Stimulated activated CD4-positive, alpha-beta T cell treated with anti-CD3 and anti-CD28 coated beads, Interleukin-2, amount 100 ng/mL, for 48 hours (primary cell): ENCODE data around the gene CCL20.
"Not testable (repeated sequence)": the region's sequence is repeated elsewhere in the genome, so short reads cannot be mapped to it uniquely, and the experiment has no call there.

Source experiments
- DNase-seq, 2 donors: peaks; one replicate each; pipeline ENCODE4 v3.0.0-alpha.2; 2020

CCL20 gene, protein sequence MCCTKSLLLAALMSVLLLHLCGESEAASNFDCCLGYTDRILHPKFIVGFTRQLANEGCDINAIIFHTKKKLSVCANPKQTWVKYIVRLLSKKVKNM

DNA sequence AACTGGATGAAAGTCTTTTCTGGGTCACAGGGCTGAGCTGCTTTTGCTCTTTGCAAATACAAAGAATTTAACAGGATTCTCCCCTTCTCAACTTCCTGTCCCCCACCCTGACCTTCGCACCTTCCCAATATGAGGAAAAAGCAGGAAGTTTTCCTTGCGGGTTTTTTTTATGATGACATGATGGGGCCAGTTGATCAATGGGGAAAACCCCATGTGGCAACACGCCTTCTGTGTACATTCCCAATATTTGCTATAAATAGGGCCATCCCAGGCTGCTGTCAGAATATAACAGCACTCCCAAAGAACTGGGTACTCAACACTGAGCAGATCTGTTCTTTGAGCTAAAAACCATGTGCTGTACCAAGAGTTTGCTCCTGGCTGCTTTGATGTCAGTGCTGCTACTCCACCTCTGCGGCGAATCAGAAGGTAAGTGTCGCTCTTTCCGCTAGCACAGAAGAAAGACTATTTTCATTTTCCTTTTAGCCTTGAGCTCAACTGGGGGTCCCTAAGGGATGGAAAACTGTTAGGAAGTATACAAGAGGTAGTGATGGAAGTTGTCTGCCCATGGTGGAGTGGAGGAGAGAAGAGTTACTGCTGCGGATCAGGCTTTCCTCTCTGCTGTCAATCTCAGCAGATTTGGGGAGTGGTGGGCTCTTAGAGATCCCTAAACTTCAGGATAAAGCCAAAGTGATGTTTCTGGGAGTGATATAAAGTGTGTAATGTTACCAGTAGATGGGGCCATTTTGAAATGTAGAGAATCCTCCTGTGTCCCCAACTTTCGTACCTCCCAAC is at the start of gene CCL20:
Gene CCL20, plus strand, starts transcription at position 281 of the 792 bp plus-strand sequence. Its CDS starts 70 bp downstream, at position 351.
- DNase-seq, result no peak

GRCh38 chr2:227765788-227766372 is 47.8 kb upstream of the CCL20 start:
- DNase-seq, result no peak

DNA sequence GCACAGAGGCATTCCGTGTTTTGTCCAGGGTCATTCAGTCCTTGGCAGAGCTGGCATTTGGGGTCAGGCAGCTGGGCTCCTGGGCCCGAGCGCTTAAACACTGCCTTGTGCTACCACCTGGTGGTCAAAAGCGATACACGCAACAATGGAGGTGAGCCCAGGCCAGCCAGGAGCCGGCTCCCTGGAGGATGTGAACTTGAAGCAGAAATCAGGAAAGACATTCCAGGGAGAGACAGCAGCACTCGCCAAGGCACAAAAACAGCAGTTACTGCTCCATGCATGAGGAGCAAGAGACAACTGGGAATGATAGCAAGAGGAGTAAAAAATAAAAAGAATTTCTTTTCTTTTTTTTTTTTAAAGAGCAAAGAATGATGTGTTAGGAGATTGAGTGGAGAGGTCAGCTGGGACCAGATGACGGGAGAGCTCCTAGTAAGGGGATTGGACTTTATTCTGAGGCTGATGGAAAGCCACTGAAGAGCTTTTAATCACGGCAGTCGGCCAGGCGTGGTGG is 47.2 kb upstream of the CCL20 start:
- peak; percentile 53 to 59 for DNase-seq

GRCh38 chr2:227767830-227768229 is 45.8 kb upstream of the CCL20 start:
- DNase-seq, result no peak

DNA sequence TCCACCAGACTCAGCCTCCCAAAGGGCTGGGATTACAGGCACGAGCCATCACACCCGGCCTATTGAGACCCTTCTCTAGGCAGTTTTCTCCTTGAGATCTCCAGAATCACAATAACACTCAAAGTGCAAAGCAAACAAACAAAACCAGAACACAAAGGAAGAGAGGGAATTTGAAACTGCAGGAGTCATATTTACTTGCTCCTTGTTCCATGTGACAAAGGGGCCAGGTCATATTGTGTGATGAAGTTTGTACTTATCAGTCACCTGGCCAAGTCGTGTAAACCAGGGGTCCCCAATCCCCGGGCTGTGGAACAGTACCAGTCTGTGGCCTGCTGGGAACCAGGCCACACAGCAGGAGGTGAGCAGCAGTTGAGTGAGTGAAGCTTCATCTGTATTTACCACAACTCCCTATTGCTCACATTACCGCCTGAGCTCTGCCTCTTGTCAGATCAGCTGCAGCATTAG is 41.4 kb upstream of the CCL20 start:
- DNase-seq, result no peak

- DNase-seq, result no peak
These were observed 40.7 kb upstream of the CCL20 start for GRCh38 chr2:227772932-227773331.

DNA sequence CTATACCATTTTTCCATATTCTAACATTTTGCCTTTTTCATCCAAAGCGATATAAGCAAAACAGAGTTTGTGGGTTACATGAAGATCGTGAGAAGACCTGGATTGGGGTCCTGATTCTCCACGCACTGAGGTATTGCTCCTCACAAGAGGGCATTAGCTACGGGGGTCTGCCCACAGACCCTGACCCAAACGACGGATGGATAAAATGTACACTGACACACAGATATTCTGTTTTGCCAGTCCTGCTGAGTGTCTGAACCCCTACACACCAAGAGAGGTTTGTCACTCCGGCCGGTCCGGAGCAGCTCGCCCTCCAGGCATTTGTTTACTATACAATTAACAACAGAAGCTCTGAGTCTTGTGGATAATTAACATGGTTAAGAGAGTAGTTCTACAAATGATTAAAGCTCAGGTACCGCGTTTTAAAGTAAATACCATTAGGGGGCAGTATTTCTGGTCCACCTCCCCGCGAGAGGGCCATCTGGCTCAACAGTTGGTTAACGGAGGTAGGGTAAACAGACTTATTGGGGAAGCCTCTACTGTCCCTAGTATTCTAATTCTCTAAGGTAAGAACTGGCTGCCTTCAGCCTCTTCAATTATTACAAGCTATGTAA is 39.5 kb upstream of the CCL20 start:
- DNase-seq, result no peak

DNA sequence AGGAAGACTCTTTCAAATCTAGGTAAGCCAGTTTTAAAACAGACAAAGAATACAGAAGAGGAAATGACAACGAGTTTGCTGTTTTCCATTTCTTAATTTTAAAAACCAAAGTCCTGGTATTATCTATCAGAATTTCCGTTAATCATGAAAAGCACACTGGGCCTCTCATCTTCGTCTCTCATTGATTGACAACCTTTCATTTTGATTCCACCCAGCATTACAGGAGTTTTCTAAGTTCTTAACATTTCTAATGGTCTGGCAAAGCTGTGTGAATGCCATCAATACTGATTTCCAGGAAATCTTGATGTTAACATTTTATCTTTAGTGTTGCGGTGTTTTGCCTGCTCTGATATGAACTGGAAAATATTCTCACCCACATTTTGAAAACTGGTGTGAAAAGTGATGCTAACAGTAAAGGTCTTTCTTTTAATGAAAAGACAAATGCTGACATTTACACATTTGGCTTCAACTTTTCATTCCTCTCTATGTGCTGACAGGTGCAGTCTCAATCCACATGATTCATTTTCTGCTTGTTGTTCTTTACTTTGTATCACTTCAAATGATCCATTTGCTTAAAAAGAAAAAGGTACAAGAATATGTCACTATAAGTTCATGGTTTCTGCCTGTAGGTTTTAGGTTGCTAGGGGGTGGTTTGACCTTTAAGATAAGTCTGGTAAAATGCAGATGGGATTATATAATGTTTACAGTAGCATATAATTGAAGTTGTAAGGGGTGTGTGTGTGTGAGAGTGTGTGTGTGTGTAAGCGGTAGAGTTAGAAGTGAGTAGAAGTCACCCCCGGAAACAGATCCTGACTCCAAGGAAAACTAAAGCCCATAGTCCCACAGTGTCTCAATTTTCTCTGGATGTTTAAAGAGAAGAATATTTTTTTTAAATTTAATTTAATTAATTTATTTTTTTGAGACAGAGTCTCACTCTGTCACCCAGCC is 38.5 kb upstream of the CCL20 start:
- no peak for DNase-seq

DNA sequence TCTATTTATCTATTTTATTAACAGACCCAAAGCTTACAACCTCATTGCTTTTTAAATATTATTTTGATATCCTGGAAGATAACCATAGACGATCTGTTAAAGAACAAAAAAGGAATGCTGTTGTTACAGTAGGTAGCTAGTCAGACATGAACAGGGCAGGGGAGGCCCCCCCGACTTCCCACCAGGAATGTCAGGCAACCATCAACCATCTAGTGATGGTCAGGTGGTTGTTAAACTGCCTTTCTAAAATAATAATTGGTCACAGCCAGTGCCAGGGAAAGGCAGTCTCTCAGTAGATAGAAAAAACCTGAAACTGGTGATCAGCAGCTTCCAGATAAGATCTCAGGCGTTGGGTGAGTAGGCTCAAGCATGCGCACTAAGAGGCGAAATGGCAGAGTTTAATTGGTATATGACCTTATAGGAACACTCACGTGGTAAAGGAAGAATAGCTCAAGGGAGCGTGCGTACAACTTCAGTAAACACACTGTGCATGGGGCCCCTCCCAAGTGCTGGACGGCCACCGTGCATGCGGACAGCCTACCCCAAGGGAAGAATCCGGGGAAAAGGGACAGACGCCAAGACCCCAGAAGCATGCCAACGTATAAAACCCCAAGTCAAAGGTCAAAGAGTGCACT is 32.5 kb upstream of the CCL20 start:
- DNase-seq, result no peak

GRCh38 chr2:227781841-227782240 is 31.8 kb upstream of the CCL20 start:
- no peak for DNase-seq

GRCh38 chr2:227782804-227783203 is 30.8 kb upstream of the CCL20 start:
- DNase-seq, result no peak

- DNase-seq, result no peak
These were observed 30.1 kb upstream of the CCL20 start for GRCh38 chr2:227783404-227784138.

DNA sequence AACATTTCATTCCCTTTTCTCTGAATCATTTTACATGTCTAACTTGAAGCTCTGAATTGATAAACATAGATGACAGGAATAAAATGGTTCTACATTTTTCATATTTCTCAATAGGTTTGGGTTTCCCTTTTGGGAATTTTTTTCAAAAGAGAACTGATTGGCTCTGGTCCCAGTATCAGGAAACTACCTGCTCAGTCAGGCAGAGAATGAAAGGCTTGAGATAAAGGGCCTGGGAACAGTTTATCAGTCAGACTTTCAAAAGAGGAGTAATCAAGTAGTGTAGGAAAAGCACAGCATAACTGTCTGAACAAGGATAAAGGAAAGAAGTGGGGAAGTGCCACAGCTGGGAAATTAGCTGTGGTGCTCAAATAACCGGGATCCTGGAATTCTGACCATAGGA is 28.3 kb upstream of the CCL20 start:
- DNase-seq, result no peak

- DNase-seq, result no peak
These were observed 25.1 kb upstream of the CCL20 start for GRCh38 chr2:227788561-227789018.

DNA sequence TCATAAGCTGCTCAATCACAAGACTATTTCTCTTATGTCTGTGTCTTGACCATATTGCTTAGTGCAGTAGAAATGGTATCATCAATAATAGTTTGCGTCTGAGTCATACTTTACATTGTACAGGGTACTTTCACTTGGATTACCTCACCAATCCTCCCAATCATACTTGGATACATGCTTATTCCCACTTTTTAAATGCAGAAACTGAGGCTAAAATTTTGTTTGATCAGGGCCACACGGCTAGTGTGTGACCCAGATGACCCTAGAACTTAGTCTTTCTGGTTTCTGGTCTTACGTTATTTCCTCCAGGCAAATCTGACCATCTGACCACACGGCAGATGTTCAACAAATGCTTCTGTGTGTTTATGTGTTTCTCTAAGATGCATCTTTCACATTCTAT is 23.8 kb upstream of the CCL20 start:
- no peak for DNase-seq

- no peak for DNase-seq
These were observed 20.4 kb upstream of the CCL20 start for GRCh38 chr2:227793148-227793712.

GRCh38 chr2:227796045-227796711 is 17.5 kb upstream of the CCL20 start:
- DNase-seq, result no peak

- not testable (repeated sequence) for DNase-seq
These were observed 16.9 kb upstream of the CCL20 start for GRCh38 chr2:227796768-227797167.

GRCh38 chr2:227799202-227799601 is 14.4 kb upstream of the CCL20 start:
- no peak for DNase-seq

DNA sequence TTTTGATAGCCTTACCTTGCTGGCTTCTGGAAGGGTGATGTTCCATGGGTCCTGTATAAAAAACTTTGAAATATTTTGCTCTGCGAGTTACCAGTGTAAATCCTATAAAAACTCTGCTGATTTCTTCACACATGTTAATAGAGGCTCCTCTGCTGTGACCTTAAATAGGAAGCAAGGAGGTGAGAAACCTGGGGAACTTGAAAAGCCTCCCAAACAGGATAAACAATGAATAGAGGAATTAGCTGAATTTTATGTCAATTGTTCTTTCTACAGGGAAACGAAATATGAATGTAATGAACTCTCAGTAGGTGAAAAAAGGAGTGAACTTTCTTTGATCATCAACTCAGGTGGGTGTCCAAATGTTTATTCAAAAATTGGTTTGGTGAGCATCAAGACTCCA is 10.8 kb upstream of the CCL20 start:
- no peak for DNase-seq
